ENCODE data around the gene TATDN2. TPM values are rescaled to one million over a fixed set of nuclear protein-coding genes. Genes with fewer than 3 reads are reported as not detected.
A peak's percentile ranks its signal among the peaks of the same experiment; 100 is the strongest.

The TATDN2 gene, protein sequence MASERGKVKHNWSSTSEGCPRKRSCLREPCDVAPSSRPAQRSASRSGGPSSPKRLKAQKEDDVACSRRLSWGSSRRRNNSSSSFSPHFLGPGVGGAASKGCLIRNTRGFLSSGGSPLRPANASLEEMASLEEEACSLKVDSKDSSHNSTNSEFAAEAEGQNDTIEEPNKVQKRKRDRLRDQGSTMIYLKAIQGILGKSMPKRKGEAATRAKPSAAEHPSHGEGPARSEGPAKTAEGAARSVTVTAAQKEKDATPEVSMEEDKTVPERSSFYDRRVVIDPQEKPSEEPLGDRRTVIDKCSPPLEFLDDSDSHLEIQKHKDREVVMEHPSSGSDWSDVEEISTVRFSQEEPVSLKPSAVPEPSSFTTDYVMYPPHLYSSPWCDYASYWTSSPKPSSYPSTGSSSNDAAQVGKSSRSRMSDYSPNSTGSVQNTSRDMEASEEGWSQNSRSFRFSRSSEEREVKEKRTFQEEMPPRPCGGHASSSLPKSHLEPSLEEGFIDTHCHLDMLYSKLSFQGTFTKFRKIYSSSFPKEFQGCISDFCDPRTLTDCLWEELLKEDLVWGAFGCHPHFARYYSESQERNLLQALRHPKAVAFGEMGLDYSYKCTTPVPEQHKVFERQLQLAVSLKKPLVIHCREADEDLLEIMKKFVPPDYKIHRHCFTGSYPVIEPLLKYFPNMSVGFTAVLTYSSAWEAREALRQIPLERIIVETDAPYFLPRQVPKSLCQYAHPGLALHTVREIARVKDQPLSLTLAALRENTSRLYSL
- 14.9 and 15.3 TPM in 2 replicates for polyA plus RNA-seq (2011; rRNA removed)
- 16.6 and 18.7 TPM in 2 replicates for polyA minus RNA-seq (2011; rRNA and poly(A)+ RNA removed)

DNA sequence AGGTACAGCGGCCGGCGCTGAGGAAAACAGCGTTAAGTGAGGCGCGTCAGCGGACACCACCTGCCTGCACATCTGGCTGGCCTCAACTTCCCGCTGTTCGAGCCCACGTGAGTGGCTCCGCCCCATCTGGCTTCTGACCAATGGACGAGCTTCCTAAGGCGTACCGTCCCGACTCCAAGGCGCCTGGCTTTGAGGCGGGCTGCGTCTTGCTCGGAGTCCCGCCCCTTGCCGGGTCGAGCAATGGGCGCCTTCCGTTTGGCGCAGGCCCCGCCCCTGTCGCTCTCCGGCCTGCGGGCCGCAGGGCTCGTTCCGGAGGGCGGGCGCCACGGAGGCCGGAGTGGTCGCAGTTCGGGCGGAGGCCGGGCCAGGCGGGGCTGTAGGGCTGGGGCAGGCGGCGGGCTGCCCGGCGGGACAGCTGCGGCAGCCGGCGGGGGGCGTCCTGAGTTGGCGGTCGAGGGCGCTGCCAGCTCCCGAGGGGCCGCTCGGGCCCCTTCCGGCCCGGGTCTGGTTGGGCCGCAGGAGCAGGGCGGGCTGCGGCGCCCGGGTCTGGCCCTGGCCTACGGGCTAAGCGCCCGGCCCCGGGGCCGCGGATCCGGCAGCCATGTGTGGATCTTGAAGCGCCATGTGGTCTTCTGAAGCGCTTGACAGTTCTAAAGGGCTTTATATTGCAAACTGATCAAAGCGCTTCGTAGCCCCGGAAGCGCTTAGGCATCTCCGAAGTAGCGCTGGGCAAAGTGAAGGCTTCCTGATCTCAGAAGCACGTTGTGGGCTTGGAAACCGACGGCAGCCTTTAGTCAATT is at the start of gene TATDN2:
TATDN2 (plus strand) TSS at position 276 of the 800 bp plus-strand sequence. CDS start 742 bp downstream, outside the sequence.
- ChIA-PET CTCF (interaction anchor here (0.7 to 2.3 kb wide), 3 partner anchors 15 to 302 kb away, joined by 3 to 10 read pairs (median 3); no protein-coding TSS in a partner anchor), POLR2A (interaction anchor here (0.6 kb wide), 2 partner anchors 49 to 249 kb away, joined by 3 to 15 read pairs; no protein-coding TSS in a partner anchor)
- DNase-seq (ENCODE audit: low read depth), result peak; percentile 78
- Histone ChIP-seq H3K36me3 (ENCODE audit: control insufficient read depth, insufficient read depth, low read length) (peaks cover 3% of the 10 kb centered on the region), H3K27me3 (ENCODE audit: control insufficient read depth, insufficient read depth, low read length) (no peaks in the 10 kb centered on the region), H3K4me3 (ENCODE audit: low read depth, low read length) (peak within 1 kb of the TSS; percentile 59)
- TF ChIP-seq, protein P1, sequence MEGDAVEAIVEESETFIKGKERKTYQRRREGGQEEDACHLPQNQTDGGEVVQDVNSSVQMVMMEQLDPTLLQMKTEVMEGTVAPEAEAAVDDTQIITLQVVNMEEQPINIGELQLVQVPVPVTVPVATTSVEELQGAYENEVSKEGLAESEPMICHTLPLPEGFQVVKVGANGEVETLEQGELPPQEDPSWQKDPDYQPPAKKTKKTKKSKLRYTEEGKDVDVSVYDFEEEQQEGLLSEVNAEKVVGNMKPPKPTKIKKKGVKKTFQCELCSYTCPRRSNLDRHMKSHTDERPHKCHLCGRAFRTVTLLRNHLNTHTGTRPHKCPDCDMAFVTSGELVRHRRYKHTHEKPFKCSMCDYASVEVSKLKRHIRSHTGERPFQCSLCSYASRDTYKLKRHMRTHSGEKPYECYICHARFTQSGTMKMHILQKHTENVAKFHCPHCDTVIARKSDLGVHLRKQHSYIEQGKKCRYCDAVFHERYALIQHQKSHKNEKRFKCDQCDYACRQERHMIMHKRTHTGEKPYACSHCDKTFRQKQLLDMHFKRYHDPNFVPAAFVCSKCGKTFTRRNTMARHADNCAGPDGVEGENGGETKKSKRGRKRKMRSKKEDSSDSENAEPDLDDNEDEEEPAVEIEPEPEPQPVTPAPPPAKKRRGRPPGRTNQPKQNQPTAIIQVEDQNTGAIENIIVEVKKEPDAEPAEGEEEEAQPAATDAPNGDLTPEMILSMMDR (IDR thresholded peaks at IDR 0.05; ENCODE audit: insufficient read depth, low read depth, low read length), result no peak

DNA sequence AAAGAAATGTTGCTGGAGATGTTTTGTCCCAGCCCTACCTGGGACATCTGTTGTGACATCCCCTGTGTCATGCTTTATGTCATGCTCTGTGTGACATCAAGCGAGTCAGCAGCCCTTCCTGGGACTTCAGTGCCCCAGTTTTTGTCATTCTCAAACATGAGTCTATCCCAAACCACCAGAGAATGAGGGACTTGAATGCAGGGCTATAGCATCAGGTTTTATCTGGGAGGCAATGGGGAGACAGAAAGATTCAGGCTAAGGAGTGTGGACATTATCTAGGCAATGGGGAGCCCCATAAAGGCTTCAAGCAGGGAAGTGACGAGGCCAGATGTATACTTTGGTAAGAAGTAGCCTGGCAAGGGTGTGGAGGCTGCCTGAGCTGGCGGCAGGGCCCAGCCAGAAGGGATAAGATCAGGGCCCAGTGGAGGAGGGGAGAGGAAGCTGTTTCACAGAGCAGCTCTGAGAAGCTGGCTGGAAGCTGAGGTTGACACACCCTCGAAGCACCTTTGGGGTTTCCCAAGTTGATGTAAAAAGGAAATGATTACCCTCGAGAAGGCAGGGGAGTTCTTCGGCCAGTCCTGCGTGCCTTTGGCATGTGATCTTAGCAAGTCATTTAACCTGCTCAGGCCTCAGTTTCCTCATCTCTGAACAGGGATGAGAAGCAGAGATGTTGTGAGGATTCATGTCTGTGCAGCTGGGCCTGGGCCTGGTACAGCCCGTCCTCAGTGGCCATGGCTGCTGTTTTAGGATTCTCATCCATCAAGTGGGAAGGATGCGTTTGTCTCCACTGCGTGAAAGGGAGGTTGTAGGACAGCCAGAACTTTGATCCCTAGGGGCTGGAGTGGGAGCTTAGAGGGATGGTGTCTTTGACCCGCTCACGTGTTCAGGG is 49.3 kb upstream of the TATDN2 start:
- Histone ChIP-seq H3K27me3 (ENCODE audit: control insufficient read depth, insufficient read depth, low read length) (no peaks in the 10 kb centered on the region), H3K36me3 (ENCODE audit: control insufficient read depth, insufficient read depth, low read length) (peaks cover 1% of the 10 kb centered on the region; the same call in 1 of the 2 replicates), H3K4me3 (ENCODE audit: low read depth, low read length) (no peak overlapping the region)
- DNase-seq (ENCODE audit: low read depth), result no peak
- CTCF ChIA-PET, result interaction anchor here (1.2 kb wide), 1 partner anchor 9 kb away, joined by 4 read pairs; no protein-coding TSS in a partner anchor
- POLR2A ChIA-PET, result interaction anchor here (0.6 kb wide), 1 partner anchor 49 kb away, joined by 3 read pairs; the partner anchor contains the start of gene TATDN2
- TF ChIP-seq, protein P1 (IDR thresholded peaks at IDR 0.05; ENCODE audit: insufficient read depth, low read depth, low read length), result no peak

DNA sequence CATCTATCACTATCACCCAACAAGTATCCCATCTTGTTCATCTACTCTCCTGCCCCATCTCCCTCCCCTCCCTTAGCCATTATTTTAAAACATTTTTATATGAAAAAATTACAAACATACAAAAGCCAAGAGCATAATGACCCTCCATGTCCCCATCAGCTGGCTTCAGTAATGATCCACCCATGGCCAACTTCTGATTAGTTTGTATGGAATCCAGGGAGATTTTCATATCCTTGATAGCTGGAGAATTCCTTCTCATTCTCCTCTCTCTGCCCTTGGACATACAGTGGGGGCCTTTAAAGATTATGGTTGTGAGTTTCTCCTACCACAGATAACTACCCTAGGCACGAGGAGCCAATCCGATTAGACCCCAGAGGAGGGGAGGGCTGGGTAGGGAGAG is 43.3 kb upstream of the TATDN2 start:
- Histone ChIP-seq H3K4me3 (ENCODE audit: low read depth, low read length) (no peak overlapping the region), H3K27me3 (ENCODE audit: control insufficient read depth, insufficient read depth, low read length) (no peaks in the 10 kb centered on the region), H3K36me3 (ENCODE audit: control insufficient read depth, insufficient read depth, low read length) (peaks cover 1% of the 10 kb centered on the region; the same call in 1 of the 2 replicates)
- ChIA-PET CTCF (interaction anchor here (1.5 to 2.6 kb wide), 2 partner anchors 10 to 12 kb away, joined by 6 to 15 read pairs; no protein-coding TSS in a partner anchor), POLR2A (no interaction called here)
- TF ChIP-seq, protein P1 (IDR thresholded peaks at IDR 0.05; ENCODE audit: insufficient read depth, low read depth, low read length), result no peak
- no peak for DNase-seq (ENCODE audit: low read depth)

DNA sequence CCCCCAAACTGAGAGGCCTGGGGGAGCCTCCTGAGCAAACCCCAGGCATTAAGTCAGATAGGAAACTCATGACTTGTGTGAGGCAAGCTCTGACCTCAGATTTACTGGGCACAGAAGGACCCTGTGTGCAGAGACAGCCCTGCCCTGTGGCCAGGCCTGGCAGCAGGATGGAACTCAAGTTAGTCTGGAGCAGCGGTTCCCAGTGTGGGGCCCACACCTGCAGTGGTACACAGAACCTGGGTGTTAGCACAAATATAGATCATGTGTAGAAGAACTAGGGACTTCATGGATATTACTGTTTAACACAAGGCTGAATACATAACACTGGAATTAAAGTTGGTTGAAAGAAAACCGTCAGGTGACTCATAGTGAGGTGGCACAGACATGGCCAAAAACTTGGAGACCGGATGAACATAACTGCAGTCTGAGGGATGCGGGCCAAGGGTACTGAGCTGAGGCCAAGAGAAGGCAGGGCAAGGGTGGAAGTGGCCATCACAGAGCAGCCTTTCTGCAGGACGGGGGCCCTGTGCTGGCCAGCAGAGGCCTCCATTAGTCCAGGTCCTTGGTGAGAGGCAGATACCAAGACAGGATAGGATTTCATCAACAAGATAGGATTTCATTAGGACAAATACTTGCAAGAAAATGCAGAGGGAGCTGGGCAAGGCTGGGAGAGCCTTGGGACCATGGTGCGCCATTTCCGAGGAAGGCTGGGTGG is 42.7 kb upstream of the TATDN2 start:
- CTCF ChIA-PET, result interaction anchor here (1.2 to 2.6 kb wide), 3 partner anchors 11 to 20 kb away, joined by 3 to 15 read pairs (median 6); no protein-coding TSS in a partner anchor
- no peak overlapping the region for H3K4me3 ChIP-seq (ENCODE audit: low read depth, low read length)
- POLR2A ChIA-PET, result no interaction called here
- H3K27me3 ChIP-seq (ENCODE audit: control insufficient read depth, insufficient read depth, low read length), result no peaks in the 10 kb centered on the region
- peak; percentile 73 for DNase-seq (ENCODE audit: low read depth)
- H3K36me3 ChIP-seq (ENCODE audit: control insufficient read depth, insufficient read depth, low read length), result peaks cover 1% of the 10 kb centered on the region; the same call in 1 of the 2 replicates
- TF ChIP-seq, protein P1 (IDR thresholded peaks at IDR 0.05; ENCODE audit: insufficient read depth, low read depth, low read length), result no peak

All from BJ (cell line).